Trophoblast cell (in vitro differentiated cells and primary cell): Measurements from ENCODE around the gene PLA2G4E.
A peak's percentile ranks its signal among the peaks of the same experiment; 100 is the strongest.

ENCODE experiments used
- DNase-seq, 2 donors: peaks; one replicate each; pipeline ENCODE4 v3.0.0-alpha.2; 2016
- H2AFZ ChIP-seq: 2 replicates; pipeline ENCODE4 v1.6.1; 2013; ENCODE audit warnings: low read length, moderate library complexity, mild to moderate bottlenecking; ENCODE audit not compliant: insufficient read depth, poor library complexity
- H2AK5ac ChIP-seq: 2 replicates; pipeline ENCODE4 v1.6.1; 2013; ENCODE audit warnings: mild to moderate bottlenecking, low read length
- H2BK120ac ChIP-seq: 2 replicates; pipeline ENCODE4 v1.6.1; 2013; ENCODE audit warnings: low read length, mild to moderate bottlenecking, moderate library complexity; ENCODE audit not compliant: insufficient read depth, poor library complexity
- H2BK12ac ChIP-seq: 2 replicates; pipeline ENCODE4 v1.6.1; 2013; ENCODE audit warnings: mild to moderate bottlenecking, low read length, moderate library complexity
- H2BK5ac ChIP-seq: 2 replicates; pipeline ENCODE4 v1.6.1; 2013; ENCODE audit warnings: low read length, low read depth, moderate library complexity, mild to moderate bottlenecking; ENCODE audit not compliant: poor library complexity
- H3K14ac ChIP-seq: 2 replicates; pipeline ENCODE4 v1.6.1; 2013; ENCODE audit warnings: mild to moderate bottlenecking, low read length
- H3K18ac ChIP-seq: 2 replicates; pipeline ENCODE4 v1.6.1; 2013; ENCODE audit warnings: mild to moderate bottlenecking, low read length
- H3K23ac ChIP-seq: 2 replicates; pipeline ENCODE4 v1.6.1; 2013; ENCODE audit warnings: low read length
- H3K27ac ChIP-seq: 2 replicates; pipeline ENCODE4 v1.5.1; 2013; ENCODE audit warnings: low read depth, mild to moderate bottlenecking, inconsistent platforms, low read length, moderate library complexity
- H3K27me3 ChIP-seq: 2 replicates; pipeline ENCODE4 v1.6.1; 2013; ENCODE audit warnings: inconsistent platforms, mild to moderate bottlenecking, low read length, moderate library complexity; ENCODE audit not compliant: insufficient read depth
- H3K36me3 ChIP-seq, 2 experiments: 1 replicate in 1 of 2; 2 replicates in 1 of 2; pipeline ENCODE4 v1.6.1; 2013; ENCODE audit warnings: low read length in 2 of 2, mild to moderate bottlenecking in 2 of 2, moderate library complexity in 1 of 2; ENCODE audit not compliant: insufficient read depth in 2 of 2, control insufficient read depth in 1 of 2
- H3K4ac ChIP-seq: 2 replicates; pipeline ENCODE4 v1.6.1; 2013; ENCODE audit warnings: low read depth, mild to moderate bottlenecking, low read length, moderate library complexity
- H3K4me1 ChIP-seq, 2 experiments: 1 replicate in 1 of 2; 2 replicates in 1 of 2; pipeline ENCODE4 v1.6.1; 2013; ENCODE audit warnings: low read length in 2 of 2, mild to moderate bottlenecking in 2 of 2, moderate library complexity in 1 of 2; ENCODE audit not compliant: insufficient read depth in 2 of 2, control insufficient read depth in 1 of 2
- H3K4me2 ChIP-seq: 2 replicates; pipeline ENCODE4 v1.6.1; 2013; ENCODE audit warnings: inconsistent platforms, mild to moderate bottlenecking, low read length, moderate library complexity
- H3K4me3 ChIP-seq: 2 replicates; pipeline ENCODE4 v1.5.1; 2013; ENCODE audit warnings: mild to moderate bottlenecking, low read depth, low read length, inconsistent platforms
- H3K79me1 ChIP-seq: one replicate; pipeline ENCODE4 v1.6.1; 2013; ENCODE audit warnings: low read length
- H3K79me2 ChIP-seq: 2 replicates; pipeline ENCODE4 v1.6.1; 2013; ENCODE audit warnings: low read length, mild to moderate bottlenecking; ENCODE audit not compliant: control insufficient read depth, insufficient read depth, poor library complexity
- H3K9ac ChIP-seq: 2 replicates; pipeline ENCODE4 v1.6.1; 2013; ENCODE audit warnings: mild to moderate bottlenecking, low read length
- H3K9me3 ChIP-seq: 2 replicates; pipeline ENCODE4 v1.6.1; 2013; ENCODE audit warnings: low read depth, mild to moderate bottlenecking, control low read depth, inconsistent platforms, low read length; ENCODE audit not compliant: insufficient read depth
- H4K12ac ChIP-seq: 2 replicates; pipeline ENCODE4 v1.6.1; 2013; ENCODE audit warnings: low read depth, mild to moderate bottlenecking, low read length, moderate library complexity
- H4K8ac ChIP-seq: 2 replicates; pipeline ENCODE4 v1.6.1; 2013; ENCODE audit warnings: low read depth, mild to moderate bottlenecking, low read length, moderate library complexity
- H4K91ac ChIP-seq: one replicate; pipeline ENCODE4 v1.6.1; 2013; ENCODE audit warnings: low read depth, mild to moderate bottlenecking, low read length, moderate library complexity
- WGBS: extraction: QIAGEN DNeasy Blood & Tissue Kit; methylation state at CpG from one replicate; pipeline ENCODE4 v1.1.7; 2013; ENCODE audit warnings: missing lambda C conversion rate; ENCODE audit not compliant: insufficient read length, insufficient coverage; ENCODE audit errors: extremely low coverage; 5-methylcytosine and 5-hydroxymethylcytosine counted together

Gene PLA2G4E

GRCh38 chr15:41946970-41947369, 73.9 kb downstream of the PLA2G4E start:
- Histone ChIP-seq H2BK12ac (peak overlapping the region; percentile 92), H3K4ac (peak overlapping the region; percentile 66)
- no CpG with 5 or more reads among the region's 2 CpGs for WGBS

GRCh38 chr15:41945731-41946130, 75.1 kb downstream of the PLA2G4E start:
- H3K9ac ChIP-seq: no peak overlapping the region
- H4K91ac ChIP-seq: peak overlapping the region; percentile 33
- no peak overlapping the region for H3K27ac ChIP-seq
- H3K27me3 ChIP-seq: no peaks in the 10 kb centered on the region
- H3K9me3 ChIP-seq: peaks cover 2% of the 10 kb centered on the region
- H2BK12ac ChIP-seq: peak overlapping the region; percentile 46
- no peak overlapping the region for H4K8ac ChIP-seq
- no peak overlapping the region for H3K18ac ChIP-seq
- WGBS: no CpG with 5 or more reads among the region's 11 CpGs
- no peak overlapping the region for H3K4me2 ChIP-seq
- no peak overlapping the region for H3K23ac ChIP-seq
- peaks cover 29% of the 10 kb centered on the region for H3K79me1 ChIP-seq
- H2BK5ac ChIP-seq: no peak overlapping the region
- H2BK120ac ChIP-seq: no peak overlapping the region
- no peak overlapping the region for H2AK5ac ChIP-seq
- H3K14ac ChIP-seq: no peak overlapping the region
- H3K4me3 ChIP-seq: no peak overlapping the region
- H3K4me1 ChIP-seq: peaks cover 32 to 51% of the 10 kb centered on the region in 2 experiments
- no peak for DNase-seq
- H3K79me2 ChIP-seq: peaks cover 9% of the 10 kb centered on the region
- H3K36me3 ChIP-seq: peaks cover 2 to 6% of the 10 kb centered on the region in 2 experiments
- no peak overlapping the region for H3K4ac ChIP-seq
- no peak overlapping the region for H2AFZ ChIP-seq
- no peak overlapping the region for H4K12ac ChIP-seq

More at GRCh38 chr15:41946970-41947369, 73.9 kb downstream of the PLA2G4E start:
- H3K4me3 ChIP-seq: peak overlapping the region; percentile 23
- peak overlapping the region; percentile 21 for H3K27ac ChIP-seq
- H3K4me2 ChIP-seq: peak overlapping the region; percentile 2
- no peak for DNase-seq
- peak overlapping the region; percentile 70 for H3K14ac ChIP-seq
- H3K9ac ChIP-seq: no peak overlapping the region
- peaks cover 6 to 7% of the 10 kb centered on the region in 2 experiments for H3K36me3 ChIP-seq
- no peaks in the 10 kb centered on the region for H3K9me3 ChIP-seq
- H4K12ac ChIP-seq: no peak overlapping the region
- peak overlapping the region; percentile 49 for H2BK5ac ChIP-seq
- no peaks in the 10 kb centered on the region for H3K27me3 ChIP-seq
- no peak overlapping the region for H2AFZ ChIP-seq
- H2BK120ac ChIP-seq: peak overlapping the region; percentile 77
- peaks cover 26% of the 10 kb centered on the region for H3K79me1 ChIP-seq
- peaks cover 32 to 48% of the 10 kb centered on the region in 2 experiments for H3K4me1 ChIP-seq
- no peak overlapping the region for H4K8ac ChIP-seq
- peak overlapping the region; percentile 91 for H2AK5ac ChIP-seq
- H3K23ac ChIP-seq: no peak overlapping the region
- peak overlapping the region; percentile 87 for H3K18ac ChIP-seq
- H3K79me2 ChIP-seq: peaks cover 9% of the 10 kb centered on the region
- peak overlapping the region; percentile 65 for H4K91ac ChIP-seq

DNA sequence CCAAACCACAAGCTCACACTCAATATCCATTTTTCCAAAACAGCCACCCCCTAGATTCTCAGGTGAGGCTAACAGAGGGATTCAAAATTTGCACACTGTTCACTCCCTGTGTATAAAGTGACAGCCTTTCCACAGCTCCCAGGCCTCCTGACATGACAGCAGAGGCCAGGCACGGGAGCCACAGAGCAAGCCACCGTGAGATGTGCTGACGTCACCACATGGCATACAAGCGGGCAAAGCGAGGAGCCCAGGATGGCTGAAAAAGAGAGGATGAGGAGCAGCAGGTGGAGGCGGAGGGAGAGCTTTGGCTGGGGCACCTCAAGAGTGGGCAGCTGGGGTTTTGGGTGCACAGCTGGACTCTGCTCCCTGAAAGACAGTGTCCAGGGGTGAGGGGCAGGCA, 75.6 kb downstream of the PLA2G4E start:
- no CpG with 5 or more reads among the region's 6 CpGs for WGBS
- Histone ChIP-seq H4K91ac (peak overlapping the region; percentile 33), H2AK5ac (peak overlapping the region; percentile 46), H3K4me3 (no peak overlapping the region), H3K79me1 (peaks cover 29% of the 10 kb centered on the region), H3K36me3 (peaks cover 4 to 9% of the 10 kb centered on the region in 2 experiments), H2AFZ (no peak overlapping the region), H3K18ac (peak overlapping the region; percentile 42), H3K4me2 (peak overlapping the region; percentile 62), H3K79me2 (peaks cover 9% of the 10 kb centered on the region), H3K23ac (no peak overlapping the region), H3K27me3 (no peaks in the 10 kb centered on the region), H3K27ac (peak overlapping the region; percentile 69), H4K8ac (no peak overlapping the region), H3K9ac (no peak overlapping the region), H2BK120ac (peak overlapping the region; percentile 48), H3K4ac (peak overlapping the region; percentile 38), H2BK12ac (peak overlapping the region; percentile 46), H2BK5ac (peak overlapping the region; percentile 39), H3K4me1 (peaks cover 28 to 46% of the 10 kb centered on the region in 2 experiments), H3K14ac (peak overlapping the region; percentile 31), H3K9me3 (peaks cover 2% of the 10 kb centered on the region), H4K12ac (no peak overlapping the region)
- no peak for DNase-seq

- Histone ChIP-seq H3K27me3 (no peaks in the 10 kb centered on the region), H4K12ac (no peak overlapping the region), H3K4me1 (peaks cover 25 to 40% of the 10 kb centered on the region in 2 experiments), H3K9ac (no peak overlapping the region), H3K18ac (peak overlapping the region; percentile 77), H3K4me3 (no peak overlapping the region), H4K8ac (no peak overlapping the region), H2BK12ac (peak overlapping the region; percentile 84), H3K36me3 (peaks cover 8 to 9% of the 10 kb centered on the region in 2 experiments), H3K4me2 (peak overlapping the region; percentile 62), H2BK120ac (peak overlapping the region; percentile 84), H2BK5ac (peak overlapping the region; percentile 81), H3K27ac (peak overlapping the region; percentile 82), H3K14ac (peak overlapping the region; percentile 90), H2AFZ (no peak overlapping the region), H2AK5ac (no peak overlapping the region), H3K23ac (no peak overlapping the region), H4K91ac (peak overlapping the region; percentile 92), H3K79me2 (peaks cover 9% of the 10 kb centered on the region), H3K4ac (peak overlapping the region; percentile 56), H3K79me1 (peaks cover 27% of the 10 kb centered on the region), H3K9me3 (peaks cover 2% of the 10 kb centered on the region)
- no CpG with 5 or more reads among the region's 8 CpGs for WGBS
- DNase-seq: peak; percentile 65 to 85
Observed at GRCh38 chr15:41944313-41944940, 76.4 kb downstream of the PLA2G4E start.
